ENCODE data around the gene GRN.

GRCh38 chr17:44348988-44349364, 3.9 kb downstream of the GRN start:
- no peak for TF ChIP-seq POLR2A (IDR thresholded peaks at IDR 0.05)
- TF ChIP-seq CTCF (IDR thresholded peaks at IDR 0.05 in 4 of 5, conservative IDR thresholded peaks at IDR 0.05 in 1 of 5): no peak

Measured in gastrocnemius medialis (tissue), 4 donors.